GM12878 (cell line): ENCODE results near the gene CCDC3. TPM values are rescaled to one million over a fixed set of nuclear protein-coding genes. Genes with fewer than 3 reads are reported as not detected.

Source experiments
- ATAC-seq: fragments of 200-7000 bp; cut with Tn5 transposase; 3 replicates; pipeline ENCODE4 v1.9.1; 2020; ENCODE audit warnings: mild to moderate bottlenecking, moderate library complexity
- BruUV-seq: library from RNA; stranded (reverse); fragments of 400-500 nt; replicated peaks from 2 replicates; lab custom pipeline; 2021; lab: Mats Ljungman, UMichigan
- CTCF ChIA-PET: fragments of 300-600 bp; sonication (Branson Sonifier 250); formaldehyde crosslinking; extraction: SDS; loops from one replicate; lab custom pipeline; 2021; ENCODE audit warnings: inconsistent platforms; lab: Yijun Ruan, JAX
- POLR2A ChIA-PET: fragments of 350-600 bp; formaldehyde crosslinking; extraction: SDS; loops from one replicate; lab custom pipeline; 2021; ENCODE audit warnings: inconsistent platforms; lab: Charles Lee
- RAD21 ChIA-PET: fragments of 300-600 bp; sonication (Branson Sonifier 250); formaldehyde crosslinking; loops from one replicate; lab custom pipeline; 2023; ENCODE audit warnings: antibody characterized with exemption; ENCODE audit not compliant: unreplicated experiment; lab: Charles Lee
- SMC1A ChIA-PET: fragments of 300-600 bp; sonication (Branson Sonifier 250); formaldehyde crosslinking; loops from one replicate; lab custom pipeline; 2023; ENCODE audit not compliant: unreplicated experiment, uncharacterized antibody; lab: Charles Lee
- DNase-seq: peaks from one replicate; pipeline ENCODE4 v3.0.0-alpha.2; 2011; ENCODE audit warnings: low read depth, low spot score
- FAIRE-seq: peaks from 3 replicates; lab custom pipeline; 2011; peaks lifted over from hg19 to GRCh38; lab: Jason Lieb, UNC
- H2AFZ ChIP-seq: 2 replicates; pipeline ENCODE4 v1.6.0; 2011; ENCODE audit warnings: low read depth, low read length, control low read depth; ENCODE audit not compliant: control insufficient read depth
- H3K27ac ChIP-seq: 2 replicates; pipeline ENCODE4 v1.5.1; 2011; ENCODE audit warnings: control low read depth; ENCODE audit not compliant: control insufficient read depth, insufficient read depth
- H3K27me3 ChIP-seq, 2 experiments: replicated peaks in 1 of 2; 2 replicates each; pipeline versions ENCODE4 v1.6.0 to v1.6.1; 2011; ENCODE audit warnings: low read length in 1 of 2; ENCODE audit not compliant: control insufficient read depth in 2 of 2, insufficient read depth in 2 of 2
- H3K36me3 ChIP-seq, 2 experiments: 2 replicates each; pipeline ENCODE4 v1.5.1; 2011; ENCODE audit warnings: low read length in 1 of 2; ENCODE audit not compliant: control insufficient read depth in 2 of 2, insufficient read depth in 2 of 2
- H3K4me1 ChIP-seq: 2 replicates; pipeline ENCODE4 v1.6.1; 2011; ENCODE audit warnings: mild to moderate bottlenecking, low read length, moderate library complexity, mixed read lengths; ENCODE audit not compliant: control insufficient read depth, insufficient read depth
- H3K4me2 ChIP-seq: 2 replicates; pipeline ENCODE4 v1.6.0; 2011; ENCODE audit warnings: control low read depth; ENCODE audit not compliant: control insufficient read depth, insufficient read depth
- H3K4me3 ChIP-seq: fragments of 200-600 bp; sonication (generic); 2 replicates; pipeline ENCODE4 v1.5.1; 2016
- H3K79me2 ChIP-seq: 2 replicates; pipeline ENCODE4 v1.6.0; 2011; ENCODE audit warnings: low read length; ENCODE audit not compliant: control insufficient read depth, insufficient read depth
- H3K9ac ChIP-seq: 2 replicates; pipeline ENCODE4 v1.8.0; 2011; ENCODE audit warnings: low read length, control low read depth, mixed read lengths; ENCODE audit not compliant: control insufficient read depth, insufficient read depth
- H3K9me3 ChIP-seq: replicated peaks from 3 replicates; pipeline ENCODE4 v1.5.1; 2011; ENCODE audit warnings: mild to moderate bottlenecking, low read length; ENCODE audit not compliant: control insufficient read depth, insufficient read depth
- H4K20me1 ChIP-seq: 2 replicates; pipeline ENCODE4 v1.6.0; 2011; ENCODE audit not compliant: control insufficient read depth, insufficient read depth
- ATF3 ChIP-seq: IDR thresholded peaks from 2 replicates; pipeline ENCODE4 v1.6.1; 2011; ENCODE audit warnings: low read depth, mild to moderate bottlenecking, low read length, moderate library complexity, borderline replicate concordance; ENCODE audit errors: extremely low read depth
- CEBPZ ChIP-seq: fragments of 150-350 bp; IDR thresholded peaks from 2 replicates; pipeline ENCODE4 v1.6.1; 2016; ENCODE audit warnings: low read depth, low read length
- CHD2 ChIP-seq: IDR thresholded peaks from 2 replicates; pipeline ENCODE4 v1.6.1; 2011; ENCODE audit warnings: low read depth, low read length, improper control_type of control experiment, borderline replicate concordance
- CREM ChIP-seq: IDR thresholded peaks from 2 replicates; pipeline ENCODE4 v1.6.1; 2014; ENCODE audit warnings: antibody characterized with exemption, low read depth
- E4F1 ChIP-seq: fragments of 450-650 bp; IDR thresholded peaks from 2 replicates; pipeline ENCODE4 v1.6.1; 2018; ENCODE audit warnings: borderline replicate concordance, mild to moderate bottlenecking; ENCODE audit not compliant: partially characterized antibody
- ELK1 ChIP-seq: IDR thresholded peaks from 2 replicates; pipeline ENCODE4 v1.6.1; 2012; ENCODE audit warnings: low read depth, low read length, improper control_type of control experiment
- ESRRA ChIP-seq: IDR thresholded peaks from 2 replicates; pipeline ENCODE4 v1.6.1; 2012; ENCODE audit warnings: mild to moderate bottlenecking, low read length, improper control_type of control experiment
- FOXK2 ChIP-seq: fragments of 450-650 bp; IDR thresholded peaks from 2 replicates; pipeline ENCODE4 v1.6.1; 2017; ENCODE audit warnings: mild to moderate bottlenecking, moderate library complexity
- HSF1 ChIP-seq: fragments of 150-350 bp; IDR thresholded peaks from 2 replicates; pipeline ENCODE4 v1.6.1; 2014; ENCODE audit warnings: mild to moderate bottlenecking, low read depth, low read length
- JUND ChIP-seq: IDR thresholded peaks from 2 replicates; pipeline ENCODE4 v1.6.1; 2012; ENCODE audit warnings: low read depth, mild to moderate bottlenecking, low read length, improper control_type of control experiment, moderate library complexity
- PAX5 ChIP-seq: IDR thresholded peaks from 2 replicates; pipeline ENCODE4 v1.6.1; 2011; ENCODE audit warnings: low read depth, low read length, borderline replicate concordance
- RB1 ChIP-seq: fragments of 450-650 bp; formaldehyde crosslinking; IDR thresholded peaks from 2 replicates; pipeline ENCODE4 v1.6.1; 2017; ENCODE audit warnings: mild to moderate bottlenecking, borderline replicate concordance
- SIN3A ChIP-seq: IDR thresholded peaks from 2 replicates; pipeline ENCODE4 v1.6.1; 2012; ENCODE audit warnings: low read depth, low read length, improper control_type of control experiment
- SIX5 ChIP-seq: IDR thresholded peaks from 2 replicates; pipeline ENCODE4 v1.6.1; 2011; ENCODE audit warnings: mild to moderate bottlenecking, low read depth, low read length, moderate library complexity; ENCODE audit not compliant: severe bottlenecking
- USF2 ChIP-seq: IDR thresholded peaks from 2 replicates; pipeline ENCODE4 v1.6.1; 2011; ENCODE audit warnings: low read depth, low read length, improper control_type of control experiment, borderline replicate concordance
- WGBS: methylation state at CpG from one replicate; pipeline ENCODE4 v1.1.6; 2016; ENCODE audit warnings: low lambda C conversion rate; ENCODE audit not compliant: insufficient replicate concordance, insufficient coverage; ENCODE audit errors: missing lambda C conversion rate; 5-methylcytosine and 5-hydroxymethylcytosine counted together
- in situ Hi-C: fragments of 300-500 bp; cut with MboI; formaldehyde crosslinking; loops from 9 replicates; pipeline ENCODE4 v1.14.3; 2018; ENCODE audit warnings: mixed read lengths
- intact Hi-C: fragments of 100-400 bp; cut with micrococcal nuclease; formaldehyde crosslinking; loops from one replicate; pipeline ENCODE4 v1.14.2; 2022; ENCODE audit not compliant: unreplicated experiment
- polyA plus RNA-seq, 11 experiments: library from polyadenylated mRNA; depleted of rRNA in 4 of 11; unstranded in 6 of 11; stranded (reverse) in 5 of 11; fragments of >200 nt; fragmentation: Nextera tagmentation in 4 of 11; fragmentation: Illumina TruSeq in 1 of 11; extraction: Ambion mirVana in 4 of 11; extraction: Trizol in 1 of 11; gene quantifications; 1 replicate in 1 of 11; 2 replicates in 10 of 11; pipeline versions ENCODE4 v1.2.1 to v1.2.3, GENCODE V29; 2011 to 2016; ENCODE audit warnings: inconsistent platforms in 2 of 11, missing spikeins in 2 of 11, low read depth in 1 of 11
- total RNA-seq, 4 experiments: library from RNA; depleted of rRNA in 3 of 4; stranded (reverse); fragments of >200 nt in 3 of 4; fragmentation: Illumina TruSeq in 1 of 4; extraction: Trizol in 1 of 4; gene quantifications; 2 replicates each; pipeline versions ENCODE4 v1.2.1 to v1.2.3, GENCODE V29; 2013 to 2021

Gene CCDC3
- total and polyA plus RNA-seq, 10 of the 15 experiments (the other 5 are each of a cell fraction or from before 2014, with no cell fraction given), result 0.08 TPM; not detected in 9

GRCh38 chr10:12969951-12970350 is 31.6 kb downstream of the CCDC3 start:
- ATAC-seq (no peak), FAIRE-seq (no peak), DNase-seq (no peak)
- RAD21 ChIA-PET, result no interaction called here
- no peaks in the 10 kb centered on the region; a peak in 1 of 4 replicates for H3K27me3 ChIP-seq
- no peak overlapping the region for H3K9ac ChIP-seq
- no peaks in the 10 kb centered on the region; the same call in 2 of the 3 replicates for H3K9me3 ChIP-seq
- H2AFZ ChIP-seq, result no peak overlapping the region
- no peak overlapping the region for H3K27ac ChIP-seq
- intact Hi-C loops, result no loop called here
- WGBS, result 78% methylated on average over 5 of the region's 5 CpGs
- no peaks in the 10 kb centered on the region for H3K36me3 ChIP-seq
- no peak overlapping the region for H3K4me2 ChIP-seq
- no peaks in the 10 kb centered on the region for H3K4me1 ChIP-seq
- CTCF ChIA-PET, result no interaction called here
- BruUV-seq, result no TSS peak
- POLR2A ChIA-PET, result no interaction called here
- H3K79me2 ChIP-seq, result no peaks in the 10 kb centered on the region
- in situ Hi-C loops, result no loop called here
- SMC1A ChIA-PET, result no interaction called here
- H4K20me1 ChIP-seq, result no peaks in the 10 kb centered on the region
- no peak overlapping the region for H3K4me3 ChIP-seq
- TF ChIP-seq SIX5 (no peak), FOXK2 (no peak), ESRRA (no peak), CREM (no peak), PAX5 (no peak), USF2 (no peak), RB1 (no peak), E4F1 (no peak), HSF1 (no peak), SIN3A (no peak), CHD2 (no peak), JUND (no peak), ATF3 (no peak), ELK1 (no peak), CEBPZ (no peak)
